Nephron (organoid): Measurements from ENCODE around the gene GCNT1.
"Not testable (repeated sequence)": the region's sequence is repeated elsewhere in the genome, so short reads cannot be mapped to it uniquely, and the experiment has no call there.

Experiments
- H3K27ac Mint-ChIP-seq, 3 experiments: 2 replicates each; pipeline ENCODE4 v1.8.0; 2020; ENCODE audit warnings: mixed read lengths in 3 of 3, mild to moderate bottlenecking in 2 of 3, moderate library complexity in 1 of 3
- H3K27me3 Mint-ChIP-seq: 2 replicates; pipeline ENCODE4 v1.8.0; 2021; ENCODE audit warnings: low read depth, mild to moderate bottlenecking, moderate library complexity, mixed read lengths
- H3K36me3 Mint-ChIP-seq: 2 replicates; pipeline ENCODE4 v1.8.0; 2020; ENCODE audit warnings: low read depth, mixed read lengths
- H3K4me1 Mint-ChIP-seq: 2 replicates; pipeline ENCODE4 v1.8.0; 2020; ENCODE audit warnings: mixed read lengths
- H3K4me3 Mint-ChIP-seq, 3 experiments: 2 replicates each; pipeline ENCODE4 v1.8.0; 2020; ENCODE audit warnings: mild to moderate bottlenecking in 3 of 3, mixed read lengths in 3 of 3, moderate library complexity in 2 of 3
- H3K9me3 Mint-ChIP-seq: 2 replicates; pipeline ENCODE4 v1.8.0; 2020; ENCODE audit warnings: mixed read lengths
- TF ChIP-seq, protein P1 (sequence below), 3 experiments: fragments of 200-600 bp; sonication (generic); IDR thresholded peaks; one replicate each; pipeline ENCODE4 v1.5.0; 2021; ENCODE audit warnings: antibody characterized with exemption in 3 of 3; ENCODE audit not compliant: unreplicated experiment in 3 of 3

The GCNT1 gene

DNA sequence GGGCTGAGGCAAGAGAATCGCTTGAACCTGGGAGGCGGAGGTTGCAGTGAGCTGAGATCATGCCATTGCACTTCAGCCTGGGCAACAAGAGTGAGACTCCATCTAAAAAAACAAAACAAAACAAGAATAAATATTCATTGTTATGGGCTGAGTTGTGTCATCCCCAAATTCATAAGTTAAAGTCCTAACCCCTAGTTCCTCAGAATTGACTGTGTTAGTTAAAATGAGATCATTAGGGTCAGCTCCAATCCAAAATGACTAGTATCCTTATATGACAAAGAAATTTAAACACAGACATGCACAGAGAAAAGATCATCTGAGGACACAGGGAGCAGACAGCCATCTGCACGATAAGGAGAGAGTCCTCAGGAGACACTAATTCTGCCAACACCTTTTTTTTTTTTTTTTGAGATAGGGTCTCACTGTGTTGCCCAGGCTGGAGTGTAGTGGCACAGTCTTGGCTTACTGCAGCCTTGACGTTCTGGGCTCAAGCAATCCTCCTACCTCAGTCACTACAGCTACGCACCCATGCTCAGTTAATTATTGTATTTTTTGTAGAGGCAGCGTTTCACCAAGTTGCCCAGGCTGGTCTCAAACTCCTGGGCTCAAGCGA is 32.1 kb upstream of the GCNT1 start:
- no peaks in the 10 kb centered on the region for H3K4me1 Mint-ChIP-seq
- H3K27me3 Mint-ChIP-seq = no peaks in the 10 kb centered on the region
- H3K9me3 Mint-ChIP-seq = no peaks in the 10 kb centered on the region
- TF ChIP-seq, protein P1, sequence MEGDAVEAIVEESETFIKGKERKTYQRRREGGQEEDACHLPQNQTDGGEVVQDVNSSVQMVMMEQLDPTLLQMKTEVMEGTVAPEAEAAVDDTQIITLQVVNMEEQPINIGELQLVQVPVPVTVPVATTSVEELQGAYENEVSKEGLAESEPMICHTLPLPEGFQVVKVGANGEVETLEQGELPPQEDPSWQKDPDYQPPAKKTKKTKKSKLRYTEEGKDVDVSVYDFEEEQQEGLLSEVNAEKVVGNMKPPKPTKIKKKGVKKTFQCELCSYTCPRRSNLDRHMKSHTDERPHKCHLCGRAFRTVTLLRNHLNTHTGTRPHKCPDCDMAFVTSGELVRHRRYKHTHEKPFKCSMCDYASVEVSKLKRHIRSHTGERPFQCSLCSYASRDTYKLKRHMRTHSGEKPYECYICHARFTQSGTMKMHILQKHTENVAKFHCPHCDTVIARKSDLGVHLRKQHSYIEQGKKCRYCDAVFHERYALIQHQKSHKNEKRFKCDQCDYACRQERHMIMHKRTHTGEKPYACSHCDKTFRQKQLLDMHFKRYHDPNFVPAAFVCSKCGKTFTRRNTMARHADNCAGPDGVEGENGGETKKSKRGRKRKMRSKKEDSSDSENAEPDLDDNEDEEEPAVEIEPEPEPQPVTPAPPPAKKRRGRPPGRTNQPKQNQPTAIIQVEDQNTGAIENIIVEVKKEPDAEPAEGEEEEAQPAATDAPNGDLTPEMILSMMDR (IDR thresholded peaks at IDR 0.05; ENCODE audit: unreplicated experiment in 3 of 3) = no peak
- H3K4me3 Mint-ChIP-seq = no peak overlapping the region
- no peak overlapping the region for H3K27ac Mint-ChIP-seq
- no peaks in the 10 kb centered on the region for H3K36me3 Mint-ChIP-seq

DNA sequence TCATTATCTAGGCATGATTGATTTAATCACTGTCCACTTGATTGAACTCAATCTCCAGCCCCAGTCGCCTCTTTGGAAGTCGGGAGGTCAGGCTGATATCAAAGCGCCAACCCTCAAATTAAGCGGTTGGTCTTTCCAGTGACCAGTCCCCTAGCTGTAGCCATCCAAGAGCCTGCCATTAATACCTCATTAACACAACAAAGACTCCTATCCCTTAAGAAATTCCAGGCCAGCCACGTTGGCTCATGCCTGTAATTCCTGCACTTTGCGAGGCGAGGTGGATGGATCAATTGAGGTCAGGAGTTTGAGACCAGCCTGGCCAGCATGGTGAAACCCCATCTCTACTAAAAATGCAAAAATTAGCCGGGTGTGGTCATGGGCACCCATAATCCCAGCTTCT is 27.4 kb upstream of the GCNT1 start:
- no peak overlapping the region for H3K4me3 Mint-ChIP-seq
- H3K9me3 Mint-ChIP-seq = peaks cover 5% of the 10 kb centered on the region
- no peaks in the 10 kb centered on the region for H3K36me3 Mint-ChIP-seq
- H3K4me1 Mint-ChIP-seq = no peaks in the 10 kb centered on the region
- TF ChIP-seq, protein P1 (IDR thresholded peaks at IDR 0.05; ENCODE audit: unreplicated experiment in 3 of 3) = no peak
- peaks cover 6% of the 10 kb centered on the region for H3K27me3 Mint-ChIP-seq
- H3K27ac Mint-ChIP-seq = no peak overlapping the region

DNA sequence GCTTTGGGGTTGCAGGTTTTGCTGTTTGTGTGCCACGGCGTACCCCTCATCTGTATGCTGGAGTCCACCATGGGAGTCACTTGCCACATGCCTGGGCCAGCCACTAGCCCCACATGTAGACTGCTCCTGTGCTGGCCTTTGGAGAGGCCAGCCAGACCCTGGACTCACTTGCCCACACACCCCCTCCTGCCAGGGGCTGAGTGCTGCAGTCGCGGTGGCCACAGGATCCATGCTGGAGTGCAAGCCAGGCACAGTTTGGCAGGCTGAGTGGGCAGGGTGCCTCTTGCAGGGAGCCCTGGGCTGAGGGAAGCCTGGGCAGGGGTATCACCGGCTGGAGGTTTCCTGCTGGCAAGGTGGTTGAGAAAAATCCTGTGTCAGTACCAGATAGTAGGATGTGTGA is 25.6 kb upstream of the GCNT1 start:
- Mint-ChIP-seq H3K4me3 (no peak overlapping the region), H3K4me1 (no peaks in the 10 kb centered on the region), H3K9me3 (peaks cover 5% of the 10 kb centered on the region), H3K27me3 (peaks cover 6% of the 10 kb centered on the region), H3K36me3 (no peaks in the 10 kb centered on the region), H3K27ac (no peak overlapping the region)
- TF ChIP-seq, protein P1 (IDR thresholded peaks at IDR 0.05; ENCODE audit: unreplicated experiment in 3 of 3) = no peak

- H3K9me3 Mint-ChIP-seq = peaks cover 5% of the 10 kb centered on the region
- H3K27ac Mint-ChIP-seq = no peak overlapping the region
- H3K36me3 Mint-ChIP-seq = no peaks in the 10 kb centered on the region
- no peaks in the 10 kb centered on the region for H3K4me1 Mint-ChIP-seq
- peaks cover 6% of the 10 kb centered on the region for H3K27me3 Mint-ChIP-seq
- no peak overlapping the region for H3K4me3 Mint-ChIP-seq
- TF ChIP-seq, protein P1 (IDR thresholded peaks at IDR 0.05; ENCODE audit: unreplicated experiment in 3 of 3) = no peak
Measured at GRCh38 chr9:76433836-76434235, 25.1 kb upstream of the GCNT1 start.

- not testable (repeated sequence) for H3K4me1 Mint-ChIP-seq, H3K27me3 Mint-ChIP-seq, H3K36me3 Mint-ChIP-seq
Measured at GRCh38 chr9:76434897-76435296, 24.1 kb upstream of the GCNT1 start.

GRCh38 chr9:76437017-76437699 is 21.8 kb upstream of the GCNT1 start:
- not testable (repeated sequence) for H3K4me1 Mint-ChIP-seq, H3K36me3 Mint-ChIP-seq, H3K27ac Mint-ChIP-seq, H3K4me3 Mint-ChIP-seq, H3K27me3 Mint-ChIP-seq, H3K9me3 Mint-ChIP-seq

More at GRCh38 chr9:76434897-76435296, 24.1 kb upstream of the GCNT1 start:
- not testable (repeated sequence) for H3K4me3 Mint-ChIP-seq, H3K9me3 Mint-ChIP-seq, H3K27ac Mint-ChIP-seq
